Heart right ventricle (tissue), 16 donors: ENCODE results near the gene PAFAH1B2. TPM values are rescaled to one million over a fixed set of nuclear protein-coding genes. Genes with fewer than 3 reads are reported as not detected.

ENCODE experiments used
- ATAC-seq, 8 donors: fragments of 200-7000 bp; cut with Tn5 transposase; one replicate each; pipeline ENCODE4 v1.9.1; 2020; ENCODE audit warnings: mild to moderate bottlenecking in 8 of 8, moderate library complexity in 8 of 8, moderate number of reproducible peaks in 1 of 8
- DNase-seq, 2 donors: peaks; one replicate each; pipeline ENCODE4 v3.0.0-alpha.2; 2020
- H3K27ac ChIP-seq, 10 donors: fragments of 200-600 bp; sonication (generic) in 2 of 10; one replicate each; pipeline versions ENCODE4 v1.5.0 to v1.8.0; 2020 to 2022; ENCODE audit warnings: mild to moderate bottlenecking in 3 of 10
- H3K27me3 ChIP-seq, 7 donors: fragments of 200-600 bp; one replicate each; pipeline ENCODE4 v1.8.0; 2021 to 2022; ENCODE audit warnings: mild to moderate bottlenecking in 2 of 7
- H3K36me3 ChIP-seq, 9 donors: fragments of 200-600 bp; sonication (generic) in 1 of 9; one replicate each; pipeline versions ENCODE4 v1.5.0 to v1.8.0; 2020 to 2022; ENCODE audit warnings: mild to moderate bottlenecking in 2 of 9
- H3K4me1 ChIP-seq, 9 donors: fragments of 200-600 bp; sonication (generic) in 1 of 9; one replicate each; pipeline versions ENCODE4 v1.5.0 to v1.8.0; 2020 to 2022; ENCODE audit warnings: mild to moderate bottlenecking in 4 of 9
- H3K4me3 ChIP-seq, 10 donors: fragments of 200-600 bp; sonication (generic) in 2 of 10; one replicate each; pipeline versions ENCODE4 v1.5.0 to v1.8.0; 2020 to 2022; ENCODE audit warnings: mild to moderate bottlenecking in 7 of 10, moderate library complexity in 2 of 10
- H3K9me3 ChIP-seq, 11 donors: fragments of 200-600 bp in 10 of 11; sonication (generic) in 2 of 11; one replicate each; pipeline versions ENCODE4 v1.5.0 to v1.8.0; 2013 to 2022; ENCODE audit warnings: mild to moderate bottlenecking in 2 of 11, control low read depth in 1 of 11, moderate library complexity in 1 of 11
- CTCF ChIP-seq, 9 donors: fragments of 200-600 bp; sonication (generic) in 2 of 9; IDR thresholded peaks; one replicate each; pipeline versions ENCODE4 v1.5.0 to v1.8.0; 2021 to 2022; ENCODE audit warnings: antibody characterized with exemption in 9 of 9, mild to moderate bottlenecking in 5 of 9, moderate library complexity in 1 of 9
- WGBS, 2 donors: extraction: QIAGEN DNeasy Blood & Tissue Kit; methylation state at CpG; one replicate each; pipeline ENCODE4 v1.1.7; 2013; ENCODE audit warnings: inconsistent platforms in 1 of 2; 5-methylcytosine and 5-hydroxymethylcytosine counted together
- intact Hi-C, 10 donors: fragments of 100-400 bp; cut with DNase I; formaldehyde crosslinking; loops; one replicate each; pipeline versions ENCODE4 v1.11.1 to v1.14.2; 2022
- polyA plus RNA-seq, 2 donors: library from polyadenylated mRNA; stranded (reverse); fragments of 200-250 nt; gene quantifications; one replicate each; pipeline ENCODE4 v1.2.3, GENCODE V29; 2013
- total RNA-seq, 10 donors: library from RNA; stranded (reverse); fragmentation: NEBNext Ultra II Directional in 3 of 10; extraction: Animal tissue kit (Norgen Biotek cat#: 25700) in 3 of 10; gene quantifications; one replicate each; pipeline versions ENCODE4 v1.2.1 to v1.2.4, GENCODE V29; 2021 to 2023
- donor health status: Arrhythmogenic right ventricular cardiomyopathy.
- donor health status: ischemic (EF 13 %, LVEDD 7.1; RV severe dilation, severe dysfunction).
- donor health status: healthy with polysubstance abuse.
- donor health status: DM: no; HTN: yes; CAD: no.
- donor health status: DM: no; HTN: no; CAD: no.
- donor health status: ischemic (EF 25% LVEDD 6.9; RV normal size, moderate dysfunction).
- donor health status: ischemic (EF 25% LVEDD 5.7; RV mildly dilated, moderate dysfunction).
- donor health status: healthy.
- donor health status: DM: yes; HTN: yes; CAD: no.
- donor health status: Ischemic cardiomyopathy.
- donor health status: ischemic (EF 35%, LVEDD 5.7; RV mildly dilated, moderate dysfunction).
- donor health status: nonischemic (EF 11% LVEDD 7.7; RV severe dilation, severe dysfunction).
- donor health status: DM: yes; HTN: yes; CAD: no.
- donor health status: PGD.
- donor health status: ischemic (EF 29% LVEDD 5.4; RV normal size, mild dysfunction).
- donor health status: nonischemic (EF 23%, LVEDD 6.1; RV moderate dilation, normal function).

PAFAH1B2 gene
- total and polyA plus RNA-seq, 12 donors, result 18.7 to 71.5 (median 59.4) TPM

- peak in 1 of 2 donors; percentile 13 for DNase-seq
- Histone ChIP-seq H3K4me1 (peaks cover 6 to 71% (median 40%) of the 10 kb centered on the region in 9 donors), H3K4me3 (peak overlapping the region; percentile 10 to 65 (median 46)), H3K9me3 (no peaks in the 10 kb centered on the region), H3K27me3 (no peaks in the 10 kb centered on the region), H3K27ac (peak overlapping the region; percentile 50 to 92 (median 84)), H3K36me3 (peaks cover 0 to 52% (median 10%) of the 10 kb centered on the region in 9 donors)
- ATAC-seq, result peak in 5 of 8 donors; percentile 1 to 6 (median 3)
- TF ChIP-seq CTCF (IDR thresholded peaks at IDR 0.05), result no peak
- WGBS, 2 donors, result 57 to 59% methylated on average over 13 of the region's 13 CpGs
- intact Hi-C loops, result loop anchor here in 1 of 10 donors (2.0 kb wide), 1 partner anchor 17 kb away; no protein-coding TSS in a partner anchor
Measured at GRCh38 chr11:117199916-117200812, 56.1 kb downstream of the PAFAH1B2 start.

- H3K36me3 ChIP-seq, result peaks cover 0 to 48% (median 11%) of the 10 kb centered on the region in 9 donors
- no peaks in the 10 kb centered on the region for H3K27me3 ChIP-seq
- peak overlapping the region in 9 of 10 donors; percentile 50 to 92 (median 87) for H3K27ac ChIP-seq
- no peak for TF ChIP-seq CTCF (IDR thresholded peaks at IDR 0.05)
- ATAC-seq, result no peak
- DNase-seq, result no peak
- H3K4me1 ChIP-seq, result peaks cover 6 to 75% (median 43%) of the 10 kb centered on the region in 9 donors
- intact Hi-C loops, result no loop called here
- no peaks in the 10 kb centered on the region for H3K9me3 ChIP-seq
- 66 to 70% methylated on average over 12 of the region's 12 CpGs for WGBS, 2 donors
- H3K4me3 ChIP-seq, result peak overlapping the region in 9 of 10 donors; percentile 40 to 65 (median 46)
Measured at GRCh38 chr11:117200813-117201657, 56.9 kb downstream of the PAFAH1B2 start.

- Histone ChIP-seq H3K36me3 (peaks cover 0 to 40% (median 11%) of the 10 kb centered on the region in 9 donors), H3K27ac (peak overlapping the region in 9 of 10 donors; percentile 49 to 92 (median 87)), H3K4me3 (peak overlapping the region in 9 of 10 donors; percentile 40 to 65 (median 46)), H3K27me3 (no peaks in the 10 kb centered on the region), H3K9me3 (no peaks in the 10 kb centered on the region), H3K4me1 (peaks cover 6 to 76% (median 43%) of the 10 kb centered on the region in 9 donors)
- DNase-seq (no peak), ATAC-seq (no peak)
- WGBS, 2 donors, result 59 to 60% methylated on average over 14 of the region's 14 CpGs
- intact Hi-C loops, result no loop called here
- no peak for TF ChIP-seq CTCF (IDR thresholded peaks at IDR 0.05)
Measured at GRCh38 chr11:117201658-117202305, 57.7 kb downstream of the PAFAH1B2 start.
